OCI-LY7 (cell line): ENCODE data around the gene PPP2R3A. TPM values are rescaled to one million over a fixed set of nuclear protein-coding genes. Genes with fewer than 3 reads are reported as not detected.

Experiments used
- BruUV-seq: library from RNA; stranded (reverse); fragments of 400-500 nt; replicated peaks from 2 replicates; lab custom pipeline; 2021; lab: Mats Ljungman, UMichigan
- CTCF ChIA-PET: fragments of 300-600 bp; sonication (Branson Sonifier 250); formaldehyde crosslinking; loops from one replicate; lab custom pipeline; 2022; ENCODE audit warnings: antibody characterized with exemption; ENCODE audit not compliant: unreplicated experiment; lab: Charles Lee
- POLR2A ChIA-PET: fragments of 300-600 bp; sonication (Branson Sonifier 250); formaldehyde crosslinking; loops from one replicate; lab custom pipeline; 2022; ENCODE audit warnings: antibody characterized with exemption; lab: Charles Lee
- DNase-seq: peaks from one replicate; pipeline ENCODE4 v3.0.0-alpha.2; 2015; ENCODE audit warnings: low spot score
- H2AFZ ChIP-seq: fragments of 200-600 bp; sonication (generic), shearing (Covaris generic); 2 replicates; pipeline ENCODE4 v1.6.1; 2014; ENCODE audit warnings: mild to moderate bottlenecking, antibody characterized with exemption, low read length, moderate library complexity
- H3K27ac ChIP-seq: fragments of 200-600 bp; sonication (generic); 2 replicates; pipeline ENCODE4 v1.5.1; 2014; ENCODE audit warnings: mixed run types, low read depth, mild to moderate bottlenecking, moderate library complexity, low read length, inconsistent platforms; ENCODE audit not compliant: poor library complexity, severe bottlenecking
- H3K36me3 ChIP-seq: fragments of 200-600 bp; sonication (generic); 2 replicates; pipeline ENCODE4 v1.6.1; 2014; ENCODE audit warnings: mild to moderate bottlenecking, antibody characterized with exemption, low read length, moderate library complexity, mixed read lengths; ENCODE audit not compliant: insufficient read depth
- H3K4me1 ChIP-seq: fragments of 200-600 bp; sonication (generic); 2 replicates; pipeline ENCODE4 v1.5.1; 2014; ENCODE audit warnings: mild to moderate bottlenecking, low read length; ENCODE audit not compliant: insufficient read depth, poor library complexity, severe bottlenecking
- H3K4me2 ChIP-seq: fragments of 200-600 bp; sonication (generic); 2 replicates; pipeline ENCODE4 v1.6.1; 2014; ENCODE audit warnings: mild to moderate bottlenecking, low read length
- H3K4me3 ChIP-seq: fragments of 200-600 bp; sonication (generic); 2 replicates; pipeline ENCODE4 v1.5.1; 2014; ENCODE audit warnings: mild to moderate bottlenecking, low read depth, low read length; ENCODE audit not compliant: poor library complexity, severe bottlenecking
- H3K79me2 ChIP-seq: fragments of 200-600 bp; sonication (generic); 2 replicates; pipeline ENCODE4 v1.6.1; 2016; ENCODE audit warnings: low read depth, mild to moderate bottlenecking, low read length, moderate library complexity, mixed read lengths; ENCODE audit not compliant: insufficient read depth
- H3K9me2 ChIP-seq: fragments of 200-600 bp; sonication (generic); 2 replicates; pipeline ENCODE4 v1.6.1; 2016; ENCODE audit warnings: mild to moderate bottlenecking, low read length, mixed read lengths; ENCODE audit not compliant: insufficient read depth
- H3K9me3 ChIP-seq: fragments of 200-600 bp; sonication (generic); 2 replicates; pipeline ENCODE4 v1.6.1; 2014; ENCODE audit warnings: mild to moderate bottlenecking, mixed run types, low read length, mixed read lengths
- H4K20me1 ChIP-seq: fragments of 200-600 bp; sonication (generic); 2 replicates; pipeline ENCODE4 v1.6.1; 2014; ENCODE audit warnings: mild to moderate bottlenecking, antibody characterized with exemption, low read length, moderate library complexity, mixed read lengths; ENCODE audit not compliant: insufficient read depth
- CTCF ChIP-seq: fragments of 200-600 bp; sonication (generic); conservative IDR thresholded peaks from 2 replicates; pipeline ENCODE4 v1.5.1; 2014; ENCODE audit warnings: mild to moderate bottlenecking, antibody characterized with exemption, low read length, moderate library complexity, mixed read lengths
- EZH2phosphoT487 ChIP-seq: fragments of 200-600 bp; sonication (generic); IDR thresholded peaks from 2 replicates; pipeline ENCODE4 v1.6.1; 2018; ENCODE audit warnings: low read depth, borderline replicate concordance, mild to moderate bottlenecking, mixed run types, antibody characterized with exemption, low read length, moderate library complexity, mixed read lengths
- intact Hi-C: fragments of 100-400 bp; cut with micrococcal nuclease; formaldehyde crosslinking; loops from one replicate; pipeline ENCODE4 v1.10.0; 2022; ENCODE audit not compliant: unreplicated experiment
- total RNA-seq, 2 experiments: library from RNA; depleted of rRNA in 1 of 2; stranded (reverse); fragments of >200 nt in 1 of 2; shearing (Covaris generic) in 1 of 2; gene quantifications; 2 replicates each; pipeline ENCODE4 v1.2.3, GENCODE V29; 2014 to 2022

The PPP2R3A gene
- total RNA-seq, 2 experiments from 2014 or later = 0.22 to 0.27 TPM

- ChIA-PET CTCF (no interaction called here), POLR2A (no interaction called here)
- Histone ChIP-seq H3K79me2 (no peaks in the 10 kb centered on the region; the same call in 1 of the 2 replicates), H2AFZ (no peak overlapping the region), H3K4me1 (no peaks in the 10 kb centered on the region), H4K20me1 (no peaks in the 10 kb centered on the region), H3K9me2 (no peaks in the 10 kb centered on the region), H3K36me3 (no peaks in the 10 kb centered on the region), H3K27ac (no peak overlapping the region), H3K4me2 (no peak overlapping the region), H3K9me3 (no peaks in the 10 kb centered on the region), H3K4me3 (no peak overlapping the region)
- intact Hi-C loops = no loop called here
- DNase-seq = no peak
- no TSS peak for BruUV-seq
- TF ChIP-seq EZH2phosphoT487 (no peak), CTCF (no peak)
Observed at GRCh38 chr3:136093771-136094170, 128.2 kb downstream of the PPP2R3A start.

GRCh38 chr3:136105044-136105443, 139.5 kb downstream of the PPP2R3A start:
- peak; percentile 4 for DNase-seq
- ChIA-PET CTCF (no interaction called here), POLR2A (no interaction called here)
- no peak overlapping the region for H2AFZ ChIP-seq
- H3K4me1 ChIP-seq = peaks cover 13% of the 10 kb centered on the region
- no peaks in the 10 kb centered on the region for H3K9me3 ChIP-seq
- H3K4me2 ChIP-seq = no peak overlapping the region
- no peak overlapping the region for H3K4me3 ChIP-seq
- H4K20me1 ChIP-seq = no peaks in the 10 kb centered on the region
- no peaks in the 10 kb centered on the region for H3K9me2 ChIP-seq
- no peak overlapping the region for H3K27ac ChIP-seq
- H3K79me2 ChIP-seq = no peaks in the 10 kb centered on the region
- H3K36me3 ChIP-seq = no peaks in the 10 kb centered on the region
- no peak for TF ChIP-seq CTCF
- TF ChIP-seq EZH2phosphoT487 = no peak
- no TSS peak for BruUV-seq
- intact Hi-C loops = no loop called here

GRCh38 chr3:136106101-136106500, 140.6 kb downstream of the PPP2R3A start:
- Histone ChIP-seq H3K4me3 (no peak overlapping the region), H3K4me2 (no peak overlapping the region), H3K79me2 (no peaks in the 10 kb centered on the region), H3K36me3 (no peaks in the 10 kb centered on the region), H3K9me3 (no peaks in the 10 kb centered on the region), H4K20me1 (no peaks in the 10 kb centered on the region), H3K4me1 (peaks cover 13% of the 10 kb centered on the region), H2AFZ (no peak overlapping the region), H3K27ac (no peak overlapping the region), H3K9me2 (no peaks in the 10 kb centered on the region)
- TF ChIP-seq CTCF (no peak), EZH2phosphoT487 (no peak)
- CTCF ChIA-PET = no interaction called here
- no TSS peak for BruUV-seq
- POLR2A ChIA-PET = interaction anchor here (0.6 to 0.7 kb wide), 2 partner anchors 260 to 1869 kb away, joined by 3 to 4 read pairs; no protein-coding TSS in a partner anchor
- intact Hi-C loops = no loop called here
- no peak for DNase-seq
